ENCODE measurements around the gene CEP170B.

- TF ChIP-seq CTCF (IDR thresholded peaks at IDR 0.05), result no peak
- TF ChIP-seq POLR2A (IDR thresholded peaks at IDR 0.05), result no peak
Observed at GRCh38 chr14:104886690-104887622, 21.9 kb downstream of the CEP170B start.
